Activated CD8-positive, alpha-beta memory T cell treated with anti-CD3 and anti-CD28 coated beads for 24 hours (primary cell): Measurements from ENCODE around the gene HOXA10.
A peak's percentile ranks its signal among the peaks of the same experiment; 100 is the strongest.

Experiments used
- DNase-seq: peaks from one replicate; pipeline ENCODE4 v3.0.0-alpha.2; 2020

The HOXA10 gene

GRCh38 chr7:27128034-27128433, 46.1 kb downstream of the HOXA10 start:
- DNase-seq = no peak

GRCh38 chr7:27126596-27127327, 47.4 kb downstream of the HOXA10 start:
- no peak for DNase-seq

GRCh38 chr7:27125986-27126394, 48.1 kb downstream of the HOXA10 start:
- DNase-seq = no peak

GRCh38 chr7:27124902-27125689, 49.0 kb downstream of the HOXA10 start:
- DNase-seq = no peak

- DNase-seq = peak; percentile 5
These were observed 49.8 kb downstream of the HOXA10 start for GRCh38 chr7:27124096-27124901.

GRCh38 chr7:27123477-27124053, 50.6 kb downstream of the HOXA10 start:
- DNase-seq = no peak

GRCh38 chr7:27123007-27123476, 51.1 kb downstream of the HOXA10 start:
- DNase-seq = no peak

- no peak for DNase-seq
These were observed 51.8 kb downstream of the HOXA10 start for GRCh38 chr7:27122077-27122910.

GRCh38 chr7:27121684-27122076, 52.4 kb downstream of the HOXA10 start:
- no peak for DNase-seq
